HepG2 (cell line): ENCODE results near the gene CAMTA2. TPM values are rescaled to one million over a fixed set of nuclear protein-coding genes. Genes with fewer than 3 reads are reported as not detected.
A peak's percentile ranks its signal among the peaks of the same experiment; 100 is the strongest.

Source experiments
- AGO1 ChIP-seq: fragments of 200-400 bp; formaldehyde crosslinking; IDR thresholded peaks from 2 replicates; pipeline ENCODE4 v1.6.1; 2017; ENCODE audit warnings: mild to moderate bottlenecking, low read depth, low read length, moderate library complexity; ENCODE audit not compliant: poor library complexity, severe bottlenecking
- ARNT2 ChIP-seq: sonication (generic); formaldehyde crosslinking; IDR thresholded peaks from 2 replicates; pipeline ENCODE4 v1.8.0; 2022; ENCODE audit warnings: mild to moderate bottlenecking, low read depth, missing genetic modification reagents, moderate library complexity
- ATRX ChIP-seq: sonication (generic); formaldehyde crosslinking; IDR thresholded peaks from 2 replicates; pipeline ENCODE4 v1.4.0; 2020; ENCODE audit warnings: missing genetic modification reagents, borderline replicate concordance
- ESRRA ChIP-seq: sonication (generic); formaldehyde crosslinking; IDR thresholded peaks from 2 replicates; pipeline ENCODE4 v1.5.1; 2020; ENCODE audit warnings: mild to moderate bottlenecking, low read depth, missing genetic modification reagents
- FIP1L1 ChIP-seq: fragments of 200-400 bp; formaldehyde crosslinking; IDR thresholded peaks from 2 replicates; pipeline ENCODE4 v1.6.1; 2018; ENCODE audit warnings: low read depth, mild to moderate bottlenecking, low read length, moderate library complexity, borderline replicate concordance; ENCODE audit not compliant: insufficient read depth
- FOXM1 ChIP-seq: sonication (generic); formaldehyde crosslinking; IDR thresholded peaks from 2 replicates; pipeline ENCODE4 v1.5.0; 2020; ENCODE audit warnings: missing genetic modification reagents
- KLF16 ChIP-seq, 2 experiments: sonication (generic) in 1 of 2; formaldehyde crosslinking in 1 of 2; IDR thresholded peaks; 2 replicates each; pipeline versions ENCODE4 v1.6.1 to v1.8.0; 2016 to 2023; ENCODE audit warnings: missing genetic modification reagents in 2 of 2, missing compliant biosample characterization in 1 of 2
- TEAD2 ChIP-seq: sonication (generic); formaldehyde crosslinking; IDR thresholded peaks from 2 replicates; pipeline ENCODE4 v1.9.0; 2021; ENCODE audit warnings: missing genetic modification reagents
- TRAFD1 ChIP-seq: sonication (generic); formaldehyde crosslinking; IDR thresholded peaks from 2 replicates; pipeline ENCODE4 v1.5.1; 2020; ENCODE audit warnings: missing genetic modification reagents, mild to moderate bottlenecking, borderline replicate concordance
- ZBTB20 ChIP-seq: sonication (generic); formaldehyde crosslinking; IDR thresholded peaks from 2 replicates; pipeline ENCODE4 v1.8.1; 2023; ENCODE audit warnings: missing genetic modification reagents, low read depth, mild to moderate bottlenecking, borderline replicate concordance
- ZNF143 ChIP-seq: sonication (generic); formaldehyde crosslinking; IDR thresholded peaks from 2 replicates; pipeline ENCODE4 v1.4.0; 2020; ENCODE audit warnings: missing genetic modification reagents
- ZNF350 ChIP-seq: sonication (generic); formaldehyde crosslinking; IDR thresholded peaks from 2 replicates; pipeline ENCODE4 v1.4.0; 2020; ENCODE audit warnings: mild to moderate bottlenecking, low read depth, missing genetic modification reagents, borderline replicate concordance
- ZNF44 ChIP-seq: sonication (generic); formaldehyde crosslinking; IDR thresholded peaks from 2 replicates; pipeline ENCODE4 v1.5.1; 2020; ENCODE audit warnings: mild to moderate bottlenecking, missing genetic modification reagents
- ZNF550 ChIP-seq: sonication (generic); formaldehyde crosslinking; IDR thresholded peaks from 2 replicates; pipeline ENCODE4 v1.4.0; 2020; ENCODE audit warnings: mild to moderate bottlenecking, missing genetic modification reagents, borderline replicate concordance
- ZNF576 ChIP-seq: sonication (generic); formaldehyde crosslinking; IDR thresholded peaks from 2 replicates; pipeline ENCODE4 v1.4.0; 2020; ENCODE audit warnings: mild to moderate bottlenecking, missing genetic modification reagents
- ZSCAN21 ChIP-seq: sonication (generic); formaldehyde crosslinking; IDR thresholded peaks from 2 replicates; pipeline ENCODE4 v1.8.0; 2022; ENCODE audit warnings: mild to moderate bottlenecking, missing genetic modification reagents, moderate library complexity, borderline replicate concordance
- ZZZ3 ChIP-seq: sonication (generic); formaldehyde crosslinking; IDR thresholded peaks from 2 replicates; pipeline ENCODE4 v1.4.0; 2020; ENCODE audit warnings: missing genetic modification reagents, mild to moderate bottlenecking, borderline replicate concordance
- polyA plus RNA-seq, 8 experiments: library from polyadenylated mRNA; depleted of rRNA in 3 of 8; stranded (reverse) in 7 of 8; unstranded in 1 of 8; fragments of >200 nt; fragmentation: Illumina TruSeq in 4 of 8; extraction: Trizol in 4 of 8; gene quantifications; 2 replicates each; pipeline versions ENCODE4 v1.2.1 to v1.2.3, GENCODE V29; 2011 to 2016; ENCODE audit warnings: low read depth in 4 of 8, missing spikeins in 1 of 8, mixed read lengths in 1 of 8; ENCODE audit not compliant: insufficient read depth in 1 of 8
- total RNA-seq, 5 experiments: library from RNA; depleted of rRNA; stranded (reverse); fragments of >200 nt; fragmentation: Illumina TruSeq; extraction: Trizol; gene quantifications; 2 replicates each; pipeline ENCODE4 v1.2.3, GENCODE V29; 2016; ENCODE audit warnings: low read depth in 1 of 5
- TF ChIP-seq, protein P1 (sequence below): sonication (generic); formaldehyde crosslinking; IDR thresholded peaks from 2 replicates; pipeline ENCODE4 v1.5.1; 2020; ENCODE audit warnings: mild to moderate bottlenecking, missing genetic modification reagents, borderline replicate concordance

Gene CAMTA2
- total and polyA plus RNA-seq, 2 of the 13 experiments (the other 11 are each of a cell fraction or from before 2014, with no cell fraction given), result 4.1 to 7.1 TPM

- TF ChIP-seq, protein P1, sequence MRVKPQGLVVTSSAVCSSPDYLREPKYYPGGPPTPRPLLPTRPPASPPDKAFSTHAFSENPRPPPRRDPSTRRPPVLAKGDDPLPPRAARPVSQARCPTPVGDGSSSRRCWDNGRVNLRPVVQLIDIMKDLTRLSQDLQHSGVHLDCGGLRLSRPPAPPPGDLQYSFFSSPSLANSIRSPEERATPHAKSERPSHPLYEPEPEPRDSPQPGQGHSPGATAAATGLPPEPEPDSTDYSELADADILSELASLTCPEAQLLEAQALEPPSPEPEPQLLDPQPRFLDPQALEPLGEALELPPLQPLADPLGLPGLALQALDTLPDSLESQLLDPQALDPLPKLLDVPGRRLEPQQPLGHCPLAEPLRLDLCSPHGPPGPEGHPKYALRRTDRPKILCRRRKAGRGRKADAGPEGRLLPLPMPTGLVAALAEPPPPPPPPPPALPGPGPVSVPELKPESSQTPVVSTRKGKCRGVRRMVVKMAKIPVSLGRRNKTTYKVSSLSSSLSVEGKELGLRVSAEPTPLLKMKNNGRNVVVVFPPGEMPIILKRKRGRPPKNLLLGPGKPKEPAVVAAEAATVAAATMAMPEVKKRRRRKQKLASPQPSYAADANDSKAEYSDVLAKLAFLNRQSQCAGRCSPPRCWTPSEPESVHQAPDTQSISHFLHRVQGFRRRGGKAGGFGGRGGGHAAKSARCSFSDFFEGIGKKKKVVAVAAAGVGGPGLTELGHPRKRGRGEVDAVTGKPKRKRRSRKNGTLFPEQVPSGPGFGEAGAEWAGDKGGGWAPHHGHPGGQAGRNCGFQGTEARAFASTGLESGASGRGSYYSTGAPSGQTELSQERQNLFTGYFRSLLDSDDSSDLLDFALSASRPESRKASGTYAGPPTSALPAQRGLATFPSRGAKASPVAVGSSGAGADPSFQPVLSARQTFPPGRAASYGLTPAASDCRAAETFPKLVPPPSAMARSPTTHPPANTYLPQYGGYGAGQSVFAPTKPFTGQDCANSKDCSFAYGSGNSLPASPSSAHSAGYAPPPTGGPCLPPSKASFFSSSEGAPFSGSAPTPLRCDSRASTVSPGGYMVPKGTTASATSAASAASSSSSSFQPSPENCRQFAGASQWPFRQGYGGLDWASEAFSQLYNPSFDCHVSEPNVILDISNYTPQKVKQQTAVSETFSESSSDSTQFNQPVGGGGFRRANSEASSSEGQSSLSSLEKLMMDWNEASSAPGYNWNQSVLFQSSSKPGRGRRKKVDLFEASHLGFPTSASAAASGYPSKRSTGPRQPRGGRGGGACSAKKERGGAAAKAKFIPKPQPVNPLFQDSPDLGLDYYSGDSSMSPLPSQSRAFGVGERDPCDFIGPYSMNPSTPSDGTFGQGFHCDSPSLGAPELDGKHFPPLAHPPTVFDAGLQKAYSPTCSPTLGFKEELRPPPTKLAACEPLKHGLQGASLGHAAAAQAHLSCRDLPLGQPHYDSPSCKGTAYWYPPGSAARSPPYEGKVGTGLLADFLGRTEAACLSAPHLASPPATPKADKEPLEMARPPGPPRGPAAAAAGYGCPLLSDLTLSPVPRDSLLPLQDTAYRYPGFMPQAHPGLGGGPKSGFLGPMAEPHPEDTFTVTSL, result no peak
- TF ChIP-seq ZNF350 (CRISPR knock-in tag), result no peak
- no peak for TF ChIP-seq TRAFD1 (CRISPR knock-in tag)
- no peak for TF ChIP-seq ZNF576
- no peak for TF ChIP-seq ATRX (CRISPR knock-in tag)
- peak; percentile 95 for TF ChIP-seq ZSCAN21
- TF ChIP-seq AGO1, result peak; percentile 83
- no peak for TF ChIP-seq ZBTB20 (CRISPR knock-in tag)
- TF ChIP-seq ARNT2 (CRISPR knock-in tag), result no peak
- TF ChIP-seq ZNF550 (CRISPR knock-in tag), result no peak
- peak; percentile 60; the same call in 1 of the 2 replicates for TF ChIP-seq ZZZ3 (CRISPR knock-in tag)
- TF ChIP-seq ESRRA (CRISPR knock-in tag), result peak; percentile 14; the same call in 1 of the 2 replicates
- TF ChIP-seq ZNF44 (CRISPR knock-in tag), result no peak
- TF ChIP-seq FOXM1 (CRISPR knock-in tag), result no peak
- peak; percentile 18 to 82; a peak in 2 of 4 replicates for TF ChIP-seq KLF16 (CRISPR knock-in tag; IDR thresholded peaks at IDR 0.05)
- peak; percentile 63 for TF ChIP-seq ZNF143 (CRISPR knock-in tag)
- no peak for TF ChIP-seq TEAD2 (CRISPR knock-in tag)
- peak; percentile 87; the same call in 1 of the 2 replicates for TF ChIP-seq FIP1L1
Observed at GRCh38 chr17:4967539-4968485, 19.7 kb downstream of the CAMTA2 start, which contains the start of gene SPAG7 (continued).
